WTC11 (cell line): ENCODE results near the gene AZU1. TPM values are rescaled to one million over a fixed set of nuclear protein-coding genes. Genes with fewer than 3 reads are reported as not detected.

ENCODE experiments used
- ATAC-seq: fragments of 200-7000 bp; cut with Tn5 transposase; 2 replicates; pipeline ENCODE4 v1.10.0; 2021; ENCODE audit warnings: mild to moderate bottlenecking, moderate library complexity
- CTCF ChIA-PET: fragments of 300-600 bp; sonication (Branson Sonifier 250); formaldehyde crosslinking; loops from one replicate; lab custom pipeline; 2021; ENCODE audit warnings: antibody characterized with exemption; lab: Charles Lee
- POLR2A ChIA-PET: fragments of 350-600 bp; sonication (Branson Sonifier 250); formaldehyde crosslinking; loops from one replicate; lab custom pipeline; 2021; ENCODE audit warnings: antibody characterized with exemption; lab: Charles Lee
- DNase-seq: peaks from one replicate; pipeline ENCODE4 v3.0.0; 2021; ENCODE audit warnings: low spot score
- H3K27ac Mint-ChIP-seq: 2 replicates; pipeline ENCODE4 v1.8.0; 2021; ENCODE audit warnings: mixed read lengths
- H3K27me3 Mint-ChIP-seq: 2 replicates; pipeline ENCODE4 v1.8.0; 2021; ENCODE audit warnings: low read depth, mild to moderate bottlenecking, moderate library complexity, mixed read lengths
- H3K36me3 Mint-ChIP-seq: 2 replicates; pipeline ENCODE4 v1.8.0; 2021; ENCODE audit warnings: mixed read lengths
- H3K4me1 Mint-ChIP-seq: 2 replicates; pipeline ENCODE4 v1.8.0; 2022; ENCODE audit warnings: mixed read lengths
- H3K4me3 Mint-ChIP-seq: 2 replicates; pipeline ENCODE4 v1.8.0; 2021; ENCODE audit warnings: mild to moderate bottlenecking, moderate library complexity, mixed read lengths
- H3K9me3 Mint-ChIP-seq: 2 replicates; pipeline ENCODE4 v1.8.0; 2021; ENCODE audit warnings: mixed read lengths
- E2F1 ChIP-seq: sonication (generic); formaldehyde crosslinking; IDR thresholded peaks from 2 replicates; pipeline ENCODE4 v1.8.0; 2022; ENCODE audit warnings: mild to moderate bottlenecking, missing genetic modification reagents
- ESRRA ChIP-seq: sonication (generic); formaldehyde crosslinking; IDR thresholded peaks from 2 replicates; pipeline ENCODE4 v1.8.1; 2022; ENCODE audit warnings: mild to moderate bottlenecking, missing genetic modification reagents, borderline replicate concordance
- FOXJ3 ChIP-seq: sonication (generic); formaldehyde crosslinking; IDR thresholded peaks from 2 replicates; pipeline ENCODE4 v1.9.0; 2021; ENCODE audit warnings: missing genetic modification reagents, mild to moderate bottlenecking, borderline replicate concordance
- JUN ChIP-seq: sonication (generic); formaldehyde crosslinking; IDR thresholded peaks from 2 replicates; pipeline ENCODE4 v1.8.0; 2023; ENCODE audit warnings: mild to moderate bottlenecking, missing genetic modification reagents
- KAT7 ChIP-seq: sonication (generic); formaldehyde crosslinking; IDR thresholded peaks from 2 replicates; pipeline ENCODE4 v1.8.1; 2023; ENCODE audit warnings: missing genetic modification reagents, mild to moderate bottlenecking, borderline replicate concordance
- NR2C2 ChIP-seq: sonication (generic); formaldehyde crosslinking; IDR thresholded peaks from 2 replicates; pipeline ENCODE4 v1.8.0; 2022; ENCODE audit warnings: mild to moderate bottlenecking, missing genetic modification reagents
- OVOL2 ChIP-seq: fragments of 250-450 bp; sonication (Bioruptor Pico); IDR thresholded peaks from 2 replicates; pipeline ENCODE4 v1.9.0; 2021; ENCODE audit warnings: mild to moderate bottlenecking, borderline replicate concordance
- SP1 ChIP-seq: sonication (generic); formaldehyde crosslinking; conservative IDR thresholded peaks from 2 replicates; pipeline ENCODE4 v1.8.1; 2022; ENCODE audit warnings: missing genetic modification reagents
- TEAD4 ChIP-seq: sonication (generic); formaldehyde crosslinking; IDR thresholded peaks from 2 replicates; pipeline ENCODE4 v1.8.0; 2022; ENCODE audit warnings: mild to moderate bottlenecking, missing genetic modification reagents
- TP53 ChIP-seq: sonication (generic); formaldehyde crosslinking; IDR thresholded peaks from 2 replicates; pipeline ENCODE4 v1.8.1; 2023; ENCODE audit warnings: mild to moderate bottlenecking, missing genetic modification reagents
- ZMAT4 ChIP-seq: fragments of 250-450 bp; sonication (Bioruptor Pico); IDR thresholded peaks from 2 replicates; pipeline ENCODE4 v1.9.0; 2021; ENCODE audit warnings: mild to moderate bottlenecking
- ZNF416 ChIP-seq: fragments of 250-450 bp; sonication (Bioruptor Pico); IDR thresholded peaks from 2 replicates; pipeline ENCODE4 v1.9.0; 2021; ENCODE audit warnings: mild to moderate bottlenecking, inconsistent platforms
- total RNA-seq: library from RNA; stranded (reverse); gene quantifications from 3 replicates; pipeline ENCODE4 v1.2.3, GENCODE V29; 2021
- TF ChIP-seq, protein P1 (sequence below): fragments of 250-450 bp; sonication (Bioruptor Pico); conservative IDR thresholded peaks from 2 replicates; pipeline ENCODE4 v1.9.0; 2021; ENCODE audit warnings: mild to moderate bottlenecking
- TF ChIP-seq, protein P2 (sequence below): sonication (generic); formaldehyde crosslinking; IDR thresholded peaks from 2 replicates; pipeline ENCODE4 v1.8.1; 2023; ENCODE audit warnings: mild to moderate bottlenecking, missing genetic modification reagents, borderline replicate concordance
- TF ChIP-seq, protein P3 (sequence below): sonication (generic); formaldehyde crosslinking; IDR thresholded peaks from 2 replicates; pipeline ENCODE4 v1.8.0; 2022; ENCODE audit warnings: mild to moderate bottlenecking, missing genetic modification reagents
- TF ChIP-seq, protein P4 (sequence below): sonication (generic); formaldehyde crosslinking; IDR thresholded peaks from 2 replicates; pipeline ENCODE4 v1.8.1; 2022; ENCODE audit warnings: low read depth, missing genetic modification reagents, borderline replicate concordance
- TF ChIP-seq, protein P5 (sequence below): sonication (generic); formaldehyde crosslinking; IDR thresholded peaks from 2 replicates; pipeline ENCODE4 v1.8.1; 2023; ENCODE audit warnings: mild to moderate bottlenecking, missing genetic modification reagents, moderate library complexity

Gene AZU1
- total RNA-seq, 1 experiment from 2014 or later = 1.2 TPM

GRCh38 chr19:858284-858683 lies 30.6 kb downstream of the AZU1 start:
- no peak for DNase-seq
- H3K9me3 Mint-ChIP-seq = no peaks in the 10 kb centered on the region
- peaks cover 31% of the 10 kb centered on the region for H3K27me3 Mint-ChIP-seq
- no peaks in the 10 kb centered on the region; the same call in 1 of the 2 replicates for H3K4me1 Mint-ChIP-seq
- TF ChIP-seq ZNF416 (CRISPR knock-in tag) = no peak
- TF ChIP-seq TP53 (CRISPR knock-in tag) = no peak
- TF ChIP-seq JUN (CRISPR knock-in tag) = no peak
- no peak for TF ChIP-seq FOXJ3 (CRISPR knock-in tag)
- TF ChIP-seq KAT7 (CRISPR knock-in tag) = no peak
- TF ChIP-seq, protein P1, sequence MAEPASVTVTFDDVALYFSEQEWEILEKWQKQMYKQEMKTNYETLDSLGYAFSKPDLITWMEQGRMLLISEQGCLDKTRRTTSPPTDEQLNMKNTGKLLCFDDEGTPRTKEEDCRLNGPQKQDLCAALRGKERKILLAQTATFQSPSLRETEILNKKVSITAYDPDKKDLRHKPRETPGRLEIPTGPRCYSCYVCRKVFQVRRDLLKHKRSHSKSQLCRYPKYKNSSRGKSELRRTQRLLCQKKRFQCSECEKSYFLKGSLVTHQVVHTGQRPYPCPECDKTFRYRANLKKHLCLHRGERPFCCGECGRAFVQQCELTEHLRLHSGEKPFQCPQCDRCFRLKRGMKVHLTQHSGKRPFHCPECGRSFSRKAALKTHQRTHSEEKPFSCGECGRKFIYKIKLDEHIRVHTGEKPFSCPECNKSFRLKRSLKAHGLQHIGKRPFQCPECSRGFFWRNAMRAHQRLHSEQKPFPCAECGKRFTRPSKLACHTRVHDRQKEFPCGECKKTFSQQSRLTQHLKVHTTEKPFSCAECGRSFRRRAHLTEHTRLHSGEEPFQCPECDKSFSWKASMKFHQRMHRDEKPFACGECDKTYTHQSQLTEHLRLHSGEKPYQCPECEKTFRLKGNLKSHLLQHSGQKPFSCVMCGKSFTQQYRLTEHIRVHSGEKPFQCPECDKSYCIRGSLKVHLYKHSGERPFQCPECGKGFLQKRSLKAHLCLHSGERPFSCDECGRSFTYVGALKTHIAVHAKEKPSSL (CRISPR knock-in tag) = no peak
- no peak for TF ChIP-seq ESRRA (CRISPR knock-in tag)
- TF ChIP-seq, protein P2, sequence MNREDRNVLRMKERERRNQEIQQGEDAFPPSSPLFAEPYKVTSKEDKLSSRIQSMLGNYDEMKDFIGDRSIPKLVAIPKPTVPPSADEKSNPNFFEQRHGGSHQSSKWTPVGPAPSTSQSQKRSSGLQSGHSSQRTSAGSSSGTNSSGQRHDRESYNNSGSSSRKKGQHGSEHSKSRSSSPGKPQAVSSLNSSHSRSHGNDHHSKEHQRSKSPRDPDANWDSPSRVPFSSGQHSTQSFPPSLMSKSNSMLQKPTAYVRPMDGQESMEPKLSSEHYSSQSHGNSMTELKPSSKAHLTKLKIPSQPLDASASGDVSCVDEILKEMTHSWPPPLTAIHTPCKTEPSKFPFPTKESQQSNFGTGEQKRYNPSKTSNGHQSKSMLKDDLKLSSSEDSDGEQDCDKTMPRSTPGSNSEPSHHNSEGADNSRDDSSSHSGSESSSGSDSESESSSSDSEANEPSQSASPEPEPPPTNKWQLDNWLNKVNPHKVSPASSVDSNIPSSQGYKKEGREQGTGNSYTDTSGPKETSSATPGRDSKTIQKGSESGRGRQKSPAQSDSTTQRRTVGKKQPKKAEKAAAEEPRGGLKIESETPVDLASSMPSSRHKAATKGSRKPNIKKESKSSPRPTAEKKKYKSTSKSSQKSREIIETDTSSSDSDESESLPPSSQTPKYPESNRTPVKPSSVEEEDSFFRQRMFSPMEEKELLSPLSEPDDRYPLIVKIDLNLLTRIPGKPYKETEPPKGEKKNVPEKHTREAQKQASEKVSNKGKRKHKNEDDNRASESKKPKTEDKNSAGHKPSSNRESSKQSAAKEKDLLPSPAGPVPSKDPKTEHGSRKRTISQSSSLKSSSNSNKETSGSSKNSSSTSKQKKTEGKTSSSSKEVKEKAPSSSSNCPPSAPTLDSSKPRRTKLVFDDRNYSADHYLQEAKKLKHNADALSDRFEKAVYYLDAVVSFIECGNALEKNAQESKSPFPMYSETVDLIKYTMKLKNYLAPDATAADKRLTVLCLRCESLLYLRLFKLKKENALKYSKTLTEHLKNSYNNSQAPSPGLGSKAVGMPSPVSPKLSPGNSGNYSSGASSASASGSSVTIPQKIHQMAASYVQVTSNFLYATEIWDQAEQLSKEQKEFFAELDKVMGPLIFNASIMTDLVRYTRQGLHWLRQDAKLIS (CRISPR knock-in tag) = no peak
- TF ChIP-seq SP1 (CRISPR knock-in tag) = no peak
- TF ChIP-seq, protein P3, sequence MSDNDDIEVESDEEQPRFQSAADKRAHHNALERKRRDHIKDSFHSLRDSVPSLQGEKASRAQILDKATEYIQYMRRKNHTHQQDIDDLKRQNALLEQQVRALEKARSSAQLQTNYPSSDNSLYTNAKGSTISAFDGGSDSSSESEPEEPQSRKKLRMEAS (CRISPR knock-in tag) = no peak
- no peak for TF ChIP-seq TEAD4 (CRISPR knock-in tag)
- TF ChIP-seq, protein P4, sequence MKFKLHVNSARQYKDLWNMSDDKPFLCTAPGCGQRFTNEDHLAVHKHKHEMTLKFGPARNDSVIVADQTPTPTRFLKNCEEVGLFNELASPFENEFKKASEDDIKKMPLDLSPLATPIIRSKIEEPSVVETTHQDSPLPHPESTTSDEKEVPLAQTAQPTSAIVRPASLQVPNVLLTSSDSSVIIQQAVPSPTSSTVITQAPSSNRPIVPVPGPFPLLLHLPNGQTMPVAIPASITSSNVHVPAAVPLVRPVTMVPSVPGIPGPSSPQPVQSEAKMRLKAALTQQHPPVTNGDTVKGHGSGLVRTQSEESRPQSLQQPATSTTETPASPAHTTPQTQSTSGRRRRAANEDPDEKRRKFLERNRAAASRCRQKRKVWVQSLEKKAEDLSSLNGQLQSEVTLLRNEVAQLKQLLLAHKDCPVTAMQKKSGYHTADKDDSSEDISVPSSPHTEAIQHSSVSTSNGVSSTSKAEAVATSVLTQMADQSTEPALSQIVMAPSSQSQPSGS (CRISPR knock-in tag) = no peak
- no peak for TF ChIP-seq OVOL2 (CRISPR knock-in tag)
- TF ChIP-seq, protein P5, sequence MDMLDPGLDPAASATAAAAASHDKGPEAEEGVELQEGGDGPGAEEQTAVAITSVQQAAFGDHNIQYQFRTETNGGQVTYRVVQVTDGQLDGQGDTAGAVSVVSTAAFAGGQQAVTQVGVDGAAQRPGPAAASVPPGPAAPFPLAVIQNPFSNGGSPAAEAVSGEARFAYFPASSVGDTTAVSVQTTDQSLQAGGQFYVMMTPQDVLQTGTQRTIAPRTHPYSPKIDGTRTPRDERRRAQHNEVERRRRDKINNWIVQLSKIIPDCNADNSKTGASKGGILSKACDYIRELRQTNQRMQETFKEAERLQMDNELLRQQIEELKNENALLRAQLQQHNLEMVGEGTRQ (CRISPR knock-in tag) = no peak
- TF ChIP-seq NR2C2 (CRISPR knock-in tag) = no peak
- no peak for TF ChIP-seq ZMAT4
- TF ChIP-seq E2F1 = no peak
- TF ChIP-seq, all 79 proteins: peak for 0
- ChIA-PET POLR2A (no interaction called here), CTCF (interaction anchor here (0.6 to 1.1 kb wide), 3 partner anchors 75 to 386 kb away, joined by 3 to 5 read pairs (median 3); no protein-coding TSS in a partner anchor)
- no peak for ATAC-seq
- H3K4me3 Mint-ChIP-seq = no peak overlapping the region
- no peak overlapping the region for H3K27ac Mint-ChIP-seq
- no peaks in the 10 kb centered on the region for H3K36me3 Mint-ChIP-seq
